Activated CD4-positive, CD25-positive, alpha-beta regulatory T cell treated with anti-CD3 and anti-CD28 coated beads, Interleukin-2, amount 50 U/mL, for 16 hours (primary cell): Measurements from ENCODE around the gene PTCD3.

Experiments used
- DNase-seq: peaks from one replicate; pipeline ENCODE4 v3.0.0-alpha.2; 2020; ENCODE audit warnings: low read depth, low spot score

Gene PTCD3

DNA sequence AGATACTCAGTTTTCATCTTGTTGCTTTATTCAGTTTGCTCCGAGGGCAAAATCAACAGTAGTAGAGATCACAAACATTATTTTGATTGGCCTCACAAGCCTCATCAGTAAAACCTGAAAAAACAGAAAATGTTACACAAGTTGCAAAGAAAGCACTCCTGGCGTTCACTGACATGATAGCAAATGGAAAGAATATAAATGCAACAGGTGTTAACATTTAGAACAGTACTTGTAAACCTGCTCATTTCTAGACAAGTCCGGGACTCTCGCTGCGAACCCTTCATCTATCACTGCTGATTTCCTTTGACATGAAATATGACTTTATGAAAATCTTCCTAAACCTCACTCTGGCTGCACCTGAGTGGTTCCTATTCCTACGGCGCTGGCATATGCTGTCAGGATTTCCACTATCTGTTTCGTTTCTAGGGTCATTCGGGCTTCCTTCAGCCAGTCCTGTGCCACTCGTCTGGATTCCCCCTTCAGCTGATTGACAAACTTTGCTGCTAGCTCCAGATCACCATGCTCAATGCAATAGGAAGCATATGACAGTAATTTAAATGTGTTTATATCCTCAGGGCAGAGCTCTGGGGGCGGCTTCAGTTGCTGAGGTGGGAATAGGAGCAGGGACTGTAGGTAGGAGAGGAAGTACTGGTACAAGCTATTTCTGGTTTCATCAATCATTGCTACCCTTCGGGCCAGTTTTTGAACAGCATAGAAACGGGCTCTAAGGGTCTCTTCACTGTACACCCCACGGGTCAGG lies 38.1 kb downstream of the PTCD3 start:
- no peak for DNase-seq

DNA sequence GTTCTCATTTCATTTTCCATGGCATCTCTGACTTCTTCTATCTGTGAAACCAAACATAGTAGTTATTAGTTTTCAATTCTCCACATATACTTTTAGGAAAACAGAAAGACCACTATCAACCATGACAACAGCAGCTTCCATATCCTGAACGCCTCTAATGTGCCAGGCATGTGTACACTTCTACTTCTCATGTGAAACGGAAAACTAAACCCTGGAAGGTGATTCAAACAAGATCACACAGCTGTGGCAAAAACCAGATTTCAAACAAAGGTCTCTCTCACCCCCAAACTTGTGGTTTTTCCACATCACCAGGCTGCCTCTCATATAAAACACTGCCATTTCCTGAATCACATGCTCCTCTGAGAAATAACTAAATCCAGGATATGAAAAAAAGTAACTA lies 41.8 kb downstream of the PTCD3 start:
- DNase-seq: no peak

GRCh38 chr2:86150502-86150901 lies 44.5 kb downstream of the PTCD3 start:
- no peak for DNase-seq

DNA sequence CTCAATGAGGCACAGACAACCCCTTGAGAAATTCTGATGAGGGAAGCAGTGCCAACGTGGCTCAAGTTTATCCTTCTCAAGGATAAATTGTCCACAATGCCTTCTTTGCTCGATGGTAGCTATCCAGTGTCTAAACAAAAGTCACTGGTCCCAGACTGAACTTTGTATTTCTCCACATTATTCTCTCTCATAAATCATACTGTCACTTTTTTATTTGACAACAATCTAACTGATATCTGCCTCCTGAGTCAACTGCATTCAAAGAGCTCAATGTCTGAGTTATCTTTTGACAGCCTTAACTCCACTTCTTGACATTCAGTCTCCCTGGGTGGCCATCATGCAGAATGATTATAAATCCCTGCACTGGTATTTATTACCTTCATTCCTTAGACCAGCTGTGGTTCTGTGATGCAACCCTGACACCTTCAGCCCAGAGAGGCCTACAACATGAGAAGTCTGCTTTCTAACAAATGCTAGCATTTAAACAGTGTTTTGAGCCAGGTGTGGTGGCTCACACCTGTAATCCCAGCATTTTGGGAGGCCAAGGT lies 51.0 kb downstream of the PTCD3 start:
- no peak for DNase-seq

GRCh38 chr2:86158286-86158685 lies 52.3 kb downstream of the PTCD3 start:
- DNase-seq: no peak

GRCh38 chr2:86160156-86160952 lies 54.3 kb downstream of the PTCD3 start:
- no peak for DNase-seq

DNA sequence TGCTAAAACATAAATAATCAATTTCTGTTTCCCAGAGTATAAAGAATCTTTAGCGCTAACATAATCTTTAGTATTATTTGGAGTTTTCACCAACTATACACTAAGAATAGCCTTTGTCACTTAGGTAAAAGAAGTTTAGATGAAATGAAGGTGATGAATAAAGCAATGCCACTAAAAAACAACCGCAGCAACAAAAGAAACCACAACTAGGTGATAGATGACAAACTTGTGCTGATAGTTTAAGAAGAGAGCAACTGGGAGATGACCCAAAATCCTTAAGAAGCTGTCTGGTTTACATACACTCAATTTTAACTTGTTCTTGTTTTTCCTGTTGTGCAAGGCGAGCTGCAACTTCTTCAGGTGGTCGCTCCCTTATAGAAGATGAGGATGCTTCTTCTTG lies 64.4 kb downstream of the PTCD3 start:
- DNase-seq: no peak

- no peak for DNase-seq
These were observed 65.3 kb downstream of the PTCD3 start for GRCh38 chr2:86171295-86171694.

DNA sequence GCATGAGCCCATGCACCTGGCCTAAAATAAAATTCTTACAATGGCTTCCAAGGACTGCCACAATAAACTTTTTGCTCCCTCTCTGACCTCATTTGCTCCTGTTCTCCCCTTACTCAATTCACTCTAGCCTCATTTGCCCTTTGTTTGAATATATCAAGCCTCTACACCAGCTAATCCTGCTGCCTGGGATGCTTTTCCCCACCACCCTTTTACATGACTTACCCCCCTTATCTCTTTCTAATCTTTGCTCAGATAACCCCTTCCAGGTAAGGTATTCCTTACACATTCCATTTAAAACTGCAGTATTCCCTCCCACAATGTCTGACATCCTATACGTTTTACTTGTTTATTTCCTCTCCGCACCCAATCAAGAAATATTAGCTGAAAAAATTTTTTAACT lies 66.6 kb downstream of the PTCD3 start:
- no peak for DNase-seq

GRCh38 chr2:86174445-86174844 lies 68.4 kb downstream of the PTCD3 start:
- no peak for DNase-seq

DNA sequence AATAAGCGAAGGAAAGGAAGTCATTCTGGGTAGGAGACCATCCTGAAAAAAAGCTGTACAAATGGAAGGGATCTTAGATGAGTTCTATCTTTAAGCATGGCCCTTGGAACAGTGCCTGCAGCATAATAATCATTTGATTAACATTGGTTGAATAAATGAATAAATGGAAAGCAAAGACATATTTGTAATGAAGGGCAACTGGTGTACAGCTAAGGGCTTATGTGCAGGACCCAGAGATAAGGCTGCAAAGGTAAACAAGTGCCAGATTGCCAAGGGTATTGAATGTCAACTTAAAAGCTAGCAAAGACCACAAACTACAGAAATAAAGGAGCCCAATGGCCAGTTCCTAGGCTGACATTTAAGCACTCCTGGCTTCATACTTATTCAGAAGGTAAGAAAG lies 69.8 kb downstream of the PTCD3 start:
- DNase-seq: no peak

- no peak for DNase-seq
These were observed 70.6 kb downstream of the PTCD3 start for GRCh38 chr2:86176597-86176996.

DNA sequence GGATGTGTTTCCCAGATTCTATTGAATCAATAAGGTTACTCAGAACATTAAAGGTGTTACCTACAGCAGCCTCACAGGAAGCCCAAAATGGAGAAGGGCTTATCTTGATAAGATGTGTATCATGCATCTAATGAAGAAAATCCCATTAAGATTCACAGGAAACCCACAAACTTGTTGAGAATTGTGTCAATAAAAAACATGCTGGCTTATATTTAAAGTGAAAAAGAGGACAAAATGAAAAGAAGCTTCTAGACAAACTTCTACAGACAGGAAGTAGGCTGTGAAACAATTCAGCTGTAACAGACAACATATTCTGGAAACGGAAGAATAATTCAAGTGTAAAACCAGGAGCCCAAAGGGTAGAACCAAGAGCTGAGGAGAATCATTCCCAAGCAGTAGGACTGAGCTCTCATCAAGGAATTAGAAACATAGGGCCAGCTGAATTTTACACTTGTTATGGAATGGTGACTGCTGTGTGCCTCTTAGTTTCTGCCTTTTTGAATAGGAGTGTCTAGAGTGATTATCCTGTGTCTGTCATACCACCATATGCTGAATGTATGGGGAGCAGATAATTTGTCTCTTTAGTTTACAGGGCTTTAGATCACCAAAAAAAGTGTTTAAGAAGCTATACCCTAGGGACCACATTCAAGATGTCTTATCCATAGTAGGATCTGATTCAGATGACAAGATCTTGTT lies 79.6 kb downstream of the PTCD3 start:
- no peak for DNase-seq

DNA sequence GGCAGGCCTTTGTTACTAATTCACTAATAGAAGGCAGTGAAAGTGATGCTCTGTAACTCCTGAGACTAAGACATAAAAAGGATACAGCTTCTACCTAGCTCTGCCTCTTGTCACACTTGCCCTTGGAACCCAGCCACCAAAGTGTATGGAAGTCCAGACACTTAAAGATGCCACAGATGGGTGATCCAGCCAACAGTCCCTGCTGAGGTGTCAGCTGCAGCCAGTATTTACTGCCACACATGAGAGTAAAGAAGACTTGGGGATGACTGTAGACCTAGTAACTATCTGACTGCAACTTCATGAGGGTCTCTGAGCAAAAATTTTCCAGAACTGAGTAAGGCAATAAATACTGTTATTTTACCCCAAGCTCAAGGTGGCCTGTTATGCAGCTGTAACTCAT lies 80.4 kb downstream of the PTCD3 start:
- no peak for DNase-seq

GRCh38 chr2:86189782-86190416 lies 83.9 kb downstream of the PTCD3 start:
- DNase-seq: no peak
